Stimulated activated naive CD8-positive, alpha-beta T cell treated with anti-CD3 and anti-CD28 coated beads, Interleukin-15, Interleukin-2, amounts not matched to agents 100 U/mL and 50 U/mL, for 24 hours (primary cell): ENCODE data around the gene PAPSS1.
"Not testable (repeated sequence)": the region's sequence is repeated elsewhere in the genome, so short reads cannot be mapped to it uniquely, and the experiment has no call there.

Experiments
- ATAC-seq: fragments of 150-1000 bp; cut with Tn5 transposase; one replicate; pipeline ENCODE4 v1.10.0; 2021
- DNase-seq: peaks from one replicate; pipeline ENCODE4 v3.0.0; 2021

PAPSS1 gene

GRCh38 chr4:107726131-107726925, 6.3 kb upstream of the PAPSS1 start:
- not testable (repeated sequence) for DNase-seq, ATAC-seq

- DNase-seq (no peak), ATAC-seq (no peak)
Observed at GRCh38 chr4:107725281-107725859, 5.3 kb upstream of the PAPSS1 start.

- ATAC-seq: not testable (repeated sequence)
Observed at GRCh38 chr4:107723331-107723730, 3.3 kb upstream of the PAPSS1 start.

GRCh38 chr4:107721436-107722100, 1.5 kb upstream of the PAPSS1 start:
- DNase-seq: peak; percentile 65
- no peak for ATAC-seq

More at GRCh38 chr4:107723331-107723730, 3.3 kb upstream of the PAPSS1 start:
- not testable (repeated sequence) for DNase-seq

- peak; percentile 2 for ATAC-seq
Observed at GRCh38 chr4:107719207-107719921, 670 bp downstream of the PAPSS1 start.

GRCh38 chr4:107718351-107718965, 1.6 kb downstream of the PAPSS1 start:
- ATAC-seq (no peak), DNase-seq (no peak)

More at GRCh38 chr4:107719207-107719921, 670 bp downstream of the PAPSS1 start:
- DNase-seq: no peak

- DNase-seq: no peak
Observed at GRCh38 chr4:107714256-107714655, 5.8 kb downstream of the PAPSS1 start.

GRCh38 chr4:107712236-107712635, 7.8 kb downstream of the PAPSS1 start:
- ATAC-seq (no peak), DNase-seq (no peak)

More at GRCh38 chr4:107714256-107714655, 5.8 kb downstream of the PAPSS1 start:
- ATAC-seq: no peak

GRCh38 chr4:107711831-107712230, 8.2 kb downstream of the PAPSS1 start:
- ATAC-seq: no peak
- DNase-seq: no peak

GRCh38 chr4:107710493-107711459, 9.3 kb downstream of the PAPSS1 start:
- DNase-seq (no peak), ATAC-seq (no peak)

GRCh38 chr4:107709916-107710315, 10.1 kb downstream of the PAPSS1 start:
- DNase-seq: no peak
- ATAC-seq: peak; percentile 64

- ATAC-seq (no peak), DNase-seq (no peak)
Observed at GRCh38 chr4:107708225-107708624, 11.8 kb downstream of the PAPSS1 start.

GRCh38 chr4:107705742-107706556, 14.1 kb downstream of the PAPSS1 start:
- ATAC-seq (no peak), DNase-seq (no peak)

GRCh38 chr4:107701565-107701964, 18.5 kb downstream of the PAPSS1 start:
- ATAC-seq: no peak

GRCh38 chr4:107699466-107700206, 20.4 kb downstream of the PAPSS1 start:
- ATAC-seq (no peak), DNase-seq (no peak)

More at GRCh38 chr4:107701565-107701964, 18.5 kb downstream of the PAPSS1 start:
- no peak for DNase-seq

- DNase-seq, ATAC-seq: not testable (repeated sequence)
Observed at GRCh38 chr4:107696187-107696586, 23.8 kb downstream of the PAPSS1 start.

- DNase-seq: no peak
- ATAC-seq: no peak
Observed at GRCh38 chr4:107693132-107693531, 26.9 kb downstream of the PAPSS1 start.

GRCh38 chr4:107692202-107692601, 27.8 kb downstream of the PAPSS1 start:
- no peak for DNase-seq

GRCh38 chr4:107691378-107691777, 28.7 kb downstream of the PAPSS1 start:
- no peak for DNase-seq
- no peak for ATAC-seq

More at GRCh38 chr4:107692202-107692601, 27.8 kb downstream of the PAPSS1 start:
- no peak for ATAC-seq
